Effector memory CD8-positive, alpha-beta T cell (primary cell): ENCODE data around the gene GLB1L2.

ENCODE experiments used
- ATAC-seq: fragments of 150-1000 bp; cut with Tn5 transposase; replicated peaks from 2 replicates; pipeline ENCODE4 v1.10.0; 2021; ENCODE audit warnings: mild to moderate bottlenecking, moderate library complexity
- DNase-seq, 3 experiments: peaks; one replicate each; pipeline ENCODE4 v3.0.0; 2021
- H3K27ac Mint-ChIP-seq, 2 donors: one replicate each; pipeline ENCODE4 v1.8.0; 2022; ENCODE audit warnings: mild to moderate bottlenecking in 2 of 2, mixed read lengths in 2 of 2, moderate library complexity in 2 of 2
- H3K27me3 Mint-ChIP-seq, 2 donors: one replicate each; pipeline ENCODE4 v1.8.0; 2022; ENCODE audit warnings: mixed read lengths in 2 of 2
- H3K36me3 Mint-ChIP-seq: one replicate; pipeline ENCODE4 v1.8.0; 2022; ENCODE audit warnings: mild to moderate bottlenecking, moderate library complexity, mixed read lengths; ENCODE audit not compliant: insufficient read depth
- H3K4me1 Mint-ChIP-seq, 2 donors: one replicate each; pipeline ENCODE4 v1.8.0; 2022; ENCODE audit warnings: low read depth in 2 of 2, mixed read lengths in 2 of 2
- H3K4me3 Mint-ChIP-seq, 2 donors: one replicate each; pipeline ENCODE4 v1.8.0; 2022; ENCODE audit warnings: mild to moderate bottlenecking in 2 of 2, mixed read lengths in 2 of 2, moderate library complexity in 2 of 2
- H3K9me3 Mint-ChIP-seq, 2 donors: one replicate each; pipeline ENCODE4 v1.8.0; 2022; ENCODE audit warnings: mixed read lengths in 2 of 2

Gene GLB1L2

DNA sequence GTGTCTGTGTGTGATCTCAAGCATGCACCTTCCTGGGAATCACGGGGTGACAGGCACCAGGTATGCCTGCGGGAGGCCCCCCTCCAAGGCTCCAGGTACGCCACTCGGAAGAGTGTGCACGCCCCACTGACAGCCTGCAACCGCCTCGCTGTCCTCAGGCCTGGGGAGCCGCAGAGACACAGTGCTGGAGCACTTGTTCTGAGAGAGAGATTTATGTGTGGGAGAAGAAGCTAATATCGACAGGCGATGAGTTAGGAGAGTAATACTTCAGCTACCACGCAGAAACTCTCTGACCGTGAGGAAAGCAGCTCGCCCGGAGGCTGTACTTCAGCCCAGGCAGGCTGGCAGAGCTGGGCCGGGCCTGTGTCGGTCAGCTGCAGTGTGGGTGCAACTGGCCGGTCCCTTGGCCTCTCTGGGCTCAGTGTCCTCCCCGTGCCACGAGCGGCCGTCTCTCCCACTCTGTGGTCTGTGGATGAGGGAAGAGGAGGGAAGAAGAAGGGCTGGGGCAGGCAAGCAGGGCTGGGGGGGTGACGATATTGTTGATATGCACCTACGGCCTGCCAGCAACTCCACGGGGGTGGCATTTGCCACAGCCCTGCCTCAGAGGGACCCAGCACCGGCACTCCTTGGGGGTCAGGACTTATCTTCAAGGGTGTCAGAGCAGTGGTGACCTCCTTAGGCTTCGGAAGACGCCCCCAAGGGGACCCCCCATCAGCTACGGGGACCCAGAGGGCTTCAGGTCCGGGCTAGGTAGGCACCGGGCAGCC lies 73.0 kb downstream of the GLB1L2 start:
- Mint-ChIP-seq H3K27ac (peak overlapping the region in 1 of 2 donors; percentile 73), H3K4me3 (no peak overlapping the region), H3K9me3 (no peaks in the 10 kb centered on the region), H3K4me1 (peaks cover 31% of the 10 kb centered on the region in 2 donors), H3K27me3 (peaks cover 7 to 71% of the 10 kb centered on the region in 2 donors), H3K36me3 (peaks cover 6% of the 10 kb centered on the region)
- DNase-seq (no peak), ATAC-seq (no peak)

DNA sequence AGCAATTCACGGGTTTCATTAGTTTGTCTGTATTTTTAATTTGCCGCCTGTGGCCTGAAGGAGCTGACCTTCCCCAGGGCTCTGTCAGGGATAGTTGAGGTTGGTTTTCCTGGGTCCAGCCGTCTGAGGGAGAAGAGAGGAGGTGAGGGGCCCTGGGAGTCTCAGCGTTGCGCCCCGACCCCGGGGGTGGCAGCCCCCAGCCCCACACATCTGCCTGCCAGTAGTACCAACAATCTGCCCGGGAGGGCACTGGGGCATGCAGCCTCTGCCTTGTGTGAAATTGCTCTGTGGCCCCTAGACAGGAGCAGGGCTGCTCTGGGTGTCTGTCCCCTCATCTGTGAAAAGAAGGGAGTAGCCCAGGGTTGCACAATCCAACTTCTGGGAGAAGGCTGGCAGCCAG lies 73.6 kb downstream of the GLB1L2 start:
- Mint-ChIP-seq H3K4me3 (no peak overlapping the region), H3K27ac (peak overlapping the region in 1 of 2 donors; percentile 73), H3K9me3 (no peaks in the 10 kb centered on the region), H3K36me3 (peaks cover 2% of the 10 kb centered on the region), H3K27me3 (peaks cover 13 to 71% of the 10 kb centered on the region in 2 donors), H3K4me1 (peaks cover 31 to 32% of the 10 kb centered on the region in 2 donors)
- ATAC-seq (no peak), DNase-seq (no peak)

DNA sequence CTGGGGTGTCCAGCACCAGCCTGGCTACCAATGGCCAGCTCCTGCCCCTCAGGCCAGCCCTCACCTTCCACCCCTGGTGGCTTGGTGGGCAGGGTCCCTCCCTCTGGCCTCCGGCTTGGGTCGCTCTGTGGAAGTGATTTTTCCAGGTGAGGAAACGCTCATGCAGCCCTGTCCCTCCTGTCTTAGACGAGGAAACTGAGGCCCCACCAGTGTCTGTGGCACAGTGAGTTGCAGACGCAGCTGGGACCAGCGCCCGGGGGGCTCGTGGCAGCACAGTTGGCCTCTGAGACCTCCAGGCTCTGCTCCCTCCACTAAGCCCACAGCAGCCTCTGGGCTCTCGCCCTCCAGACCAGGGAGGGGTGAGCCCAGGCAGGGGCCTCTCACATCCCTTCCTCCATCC lies 74.1 kb downstream of the GLB1L2 start:
- Mint-ChIP-seq H3K9me3 (no peaks in the 10 kb centered on the region), H3K27ac (peak overlapping the region in 1 of 2 donors; percentile 73), H3K36me3 (peaks cover 2% of the 10 kb centered on the region), H3K27me3 (peaks cover 13 to 71% of the 10 kb centered on the region in 2 donors), H3K4me1 (peaks cover 31 to 36% of the 10 kb centered on the region in 2 donors), H3K4me3 (no peak overlapping the region)
- DNase-seq (no peak), ATAC-seq (no peak)

- Mint-ChIP-seq H3K9me3 (no peaks in the 10 kb centered on the region), H3K36me3 (peaks cover 2% of the 10 kb centered on the region), H3K27ac (peak overlapping the region; percentile 38 to 73), H3K4me3 (peak overlapping the region; percentile 33 to 38), H3K27me3 (peaks cover 13 to 74% of the 10 kb centered on the region in 2 donors), H3K4me1 (peaks cover 37 to 39% of the 10 kb centered on the region in 2 donors)
- no peak for DNase-seq
- peak; percentile 71 for ATAC-seq
Observed at GRCh38 chr11:134406264-134407185, 74.7 kb downstream of the GLB1L2 start.

DNA sequence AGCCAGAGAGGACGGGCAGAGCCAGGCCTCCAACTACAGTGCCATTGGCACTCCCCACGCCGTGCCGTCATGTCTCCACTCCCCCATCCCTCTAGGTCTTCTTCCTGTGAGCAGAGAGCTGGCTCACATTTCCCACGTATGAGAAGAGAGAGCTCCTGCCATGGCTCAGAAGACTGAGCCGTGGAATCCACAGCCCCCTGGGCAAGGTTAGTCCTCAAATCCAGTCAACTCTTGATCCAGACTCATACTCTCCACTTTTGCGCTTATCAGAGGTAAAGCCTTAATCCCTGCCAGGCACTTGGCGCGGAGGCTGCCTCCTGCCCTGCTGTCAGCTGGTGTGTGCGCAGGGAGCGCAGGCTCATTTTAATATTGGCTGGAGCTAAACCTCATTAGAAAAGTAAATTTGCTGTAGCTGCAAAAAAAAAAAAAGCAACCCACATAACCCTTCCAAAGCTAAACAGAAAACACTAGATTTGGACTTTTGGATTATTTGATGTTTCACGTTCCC lies 75.6 kb downstream of the GLB1L2 start:
- peak overlapping the region; percentile 33 to 38 for H3K4me3 Mint-ChIP-seq
- no peak for DNase-seq
- H3K36me3 Mint-ChIP-seq, result peaks cover 2% of the 10 kb centered on the region
- H3K9me3 Mint-ChIP-seq, result no peaks in the 10 kb centered on the region
- peak overlapping the region; percentile 38 to 69 for H3K27ac Mint-ChIP-seq
- peaks cover 34 to 35% of the 10 kb centered on the region in 2 donors for H3K4me1 Mint-ChIP-seq
- peaks cover 13 to 69% of the 10 kb centered on the region in 2 donors for H3K27me3 Mint-ChIP-seq
- ATAC-seq, result no peak

DNA sequence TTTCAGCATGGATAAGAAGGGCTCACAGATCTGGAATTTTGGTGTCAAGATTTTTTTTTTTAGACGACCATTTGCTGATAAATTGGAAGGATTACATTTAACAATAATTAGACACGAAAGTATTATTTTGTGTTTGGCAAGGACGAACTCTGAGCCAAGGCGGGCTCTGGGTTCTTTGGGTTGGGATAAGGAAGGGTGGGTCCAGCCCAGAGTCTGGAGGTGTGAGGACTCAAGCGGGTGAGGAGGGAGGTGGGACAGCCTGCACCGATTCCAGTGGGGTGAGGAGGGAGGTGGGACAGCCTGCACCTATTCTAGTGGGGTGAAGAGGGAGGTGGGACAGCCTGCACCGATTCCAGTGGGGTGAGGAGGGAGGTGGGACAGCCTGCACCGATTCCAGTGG lies 76.1 kb downstream of the GLB1L2 start:
- H3K4me3 Mint-ChIP-seq, result peak overlapping the region in 1 of 2 donors; percentile 38
- ATAC-seq (no peak), DNase-seq (no peak)
- H3K27me3 Mint-ChIP-seq, result peaks cover 13 to 66% of the 10 kb centered on the region in 2 donors
- H3K27ac Mint-ChIP-seq, result peak overlapping the region in 1 of 2 donors; percentile 69
- peaks cover 2% of the 10 kb centered on the region for H3K36me3 Mint-ChIP-seq
- no peaks in the 10 kb centered on the region for H3K9me3 Mint-ChIP-seq
- H3K4me1 Mint-ChIP-seq, result peaks cover 31% of the 10 kb centered on the region in 2 donors

- no peak for DNase-seq
- peak overlapping the region in 1 of 2 donors; percentile 22 for H3K27ac Mint-ChIP-seq
Observed at GRCh38 chr11:134409552-134410429, 78.0 kb downstream of the GLB1L2 start.

GRCh38 chr11:134410766-134411165 lies 79.0 kb downstream of the GLB1L2 start:
- DNase-seq (no peak), ATAC-seq (no peak)
- H3K36me3 Mint-ChIP-seq, result peaks cover 2% of the 10 kb centered on the region
- H3K4me3 Mint-ChIP-seq, result peak overlapping the region; percentile 83 to 87
- H3K9me3 Mint-ChIP-seq, result no peaks in the 10 kb centered on the region
- H3K4me1 Mint-ChIP-seq, result peaks cover 41 to 42% of the 10 kb centered on the region in 2 donors
- H3K27me3 Mint-ChIP-seq, result peaks cover 13 to 75% of the 10 kb centered on the region in 2 donors
- peak overlapping the region in 1 of 2 donors; percentile 82 for H3K27ac Mint-ChIP-seq

More at GRCh38 chr11:134409552-134410429, 78.0 kb downstream of the GLB1L2 start:
- H3K4me3 Mint-ChIP-seq, result peak overlapping the region; percentile 83 to 87
- ATAC-seq, result no peak
- H3K4me1 Mint-ChIP-seq, result peaks cover 39 to 41% of the 10 kb centered on the region in 2 donors
- H3K36me3 Mint-ChIP-seq, result peaks cover 2% of the 10 kb centered on the region
- H3K9me3 Mint-ChIP-seq, result no peaks in the 10 kb centered on the region
- H3K27me3 Mint-ChIP-seq, result peaks cover 13 to 75% of the 10 kb centered on the region in 2 donors

- peaks cover 19 to 77% of the 10 kb centered on the region in 2 donors for H3K27me3 Mint-ChIP-seq
- peak within 1 kb of the TSS in 1 of 2 donors; percentile 82 for H3K27ac Mint-ChIP-seq
- DNase-seq, result peak in 2 of 3 experiments; percentile 6 to 34
Observed at GRCh38 chr11:134412203-134413042, 80.6 kb downstream of the GLB1L2 start, which contains the start of gene B3GAT1. Gene B3GAT1 (minus strand): TSS chr11:134412242. CDS start chr11:134387659, 24,583 bp downstream.

GRCh38 chr11:134413043-134413825 lies 81.4 kb downstream of the GLB1L2 start:
- Mint-ChIP-seq H3K4me3 (peak overlapping the region; percentile 15 to 63), H3K27me3 (peaks cover 19 to 78% of the 10 kb centered on the region in 2 donors), H3K36me3 (peaks cover under 1% of the 10 kb centered on the region), H3K27ac (peak overlapping the region; percentile 6 to 72), H3K4me1 (peaks cover 32 to 36% of the 10 kb centered on the region in 2 donors), H3K9me3 (no peaks in the 10 kb centered on the region)
- DNase-seq, result no peak
- ATAC-seq, result no peak

More at GRCh38 chr11:134412203-134413042, 80.6 kb downstream of the GLB1L2 start, which contains the start of gene B3GAT1:
- Mint-ChIP-seq H3K36me3 (no peaks in the 10 kb centered on the region), H3K9me3 (no peaks in the 10 kb centered on the region), H3K4me3 (peak within 1 kb of the TSS; percentile 83 to 87), H3K4me1 (peaks cover 34 to 36% of the 10 kb centered on the region in 2 donors)
- peak; percentile 59 for ATAC-seq
